Lung (tissue), 12 donors: Measurements from ENCODE around the gene IQCB1. TPM values are rescaled to one million over a fixed set of nuclear protein-coding genes. Genes with fewer than 3 reads are reported as not detected.

Source experiments
- ATAC-seq: fragments of 200-7000 bp; cut with Tn5 transposase; one replicate; pipeline ENCODE4 v1.9.1; 2020; ENCODE audit warnings: moderate number of reproducible peaks; ENCODE audit not compliant: insufficient read depth, low FRiP score
- DNase-seq, 3 donors: peaks; one replicate each; pipeline ENCODE4 v3.0.0-alpha.2; 2013 to 2017
- H3K27ac ChIP-seq, 2 donors: one replicate each; pipeline ENCODE4 v1.5.1; 2013; ENCODE audit warnings: mild to moderate bottlenecking in 2 of 2, moderate library complexity in 2 of 2, control low read depth in 1 of 2, inconsistent platforms in 1 of 2, low read depth in 1 of 2, low read length in 1 of 2
- H3K27me3 ChIP-seq, 3 donors: one replicate each; pipeline ENCODE4 v1.5.1; 2013; ENCODE audit warnings: low read length in 2 of 3; ENCODE audit not compliant: control insufficient read depth in 3 of 3, insufficient read depth in 3 of 3
- H3K36me3 ChIP-seq, 4 donors: one replicate each; pipeline ENCODE4 v1.5.1; 2013; ENCODE audit warnings: low read length in 4 of 4, mild to moderate bottlenecking in 1 of 4, moderate library complexity in 1 of 4; ENCODE audit not compliant: control insufficient read depth in 4 of 4, insufficient read depth in 4 of 4
- H3K4me1 ChIP-seq, 5 donors: one replicate each; pipeline ENCODE4 v1.5.1; 2013; ENCODE audit warnings: low read length in 5 of 5, mild to moderate bottlenecking in 2 of 5, moderate library complexity in 1 of 5; ENCODE audit not compliant: control insufficient read depth in 5 of 5, insufficient read depth in 5 of 5
- H3K4me3 ChIP-seq: one replicate; pipeline ENCODE4 v1.5.1; 2013; ENCODE audit warnings: mild to moderate bottlenecking, control low read depth, moderate library complexity
- H3K9ac ChIP-seq, 2 donors: one replicate each; pipeline ENCODE4 v1.5.1; 2013; ENCODE audit warnings: low read length in 2 of 2, control low read depth in 1 of 2; ENCODE audit not compliant: insufficient read depth in 1 of 2
- H3K9me3 ChIP-seq, 4 donors: one replicate each; pipeline ENCODE4 v1.5.1; 2013; ENCODE audit warnings: low read length in 3 of 4, mild to moderate bottlenecking in 1 of 4, moderate library complexity in 1 of 4; ENCODE audit not compliant: control insufficient read depth in 4 of 4, insufficient read depth in 3 of 4
- CTCF ChIP-seq: IDR thresholded peaks from 2 replicates; pipeline ENCODE4 v1.5.1; 2012; ENCODE audit warnings: mild to moderate bottlenecking; ENCODE audit errors: control extremely low read depth, extremely low read depth
- WGBS, 2 donors: extraction: QIAGEN DNeasy Blood & Tissue Kit; methylation state at CpG; one replicate each; pipeline ENCODE4 v1.1.7; 2013; 5-methylcytosine and 5-hydroxymethylcytosine counted together
- polyA plus RNA-seq, 2 donors: library from polyadenylated mRNA; stranded (reverse); fragments of 200-250 nt; gene quantifications; one replicate each; pipeline ENCODE4 v1.2.1, GENCODE V29; 2013
- total RNA-seq, 2 donors: library from RNA; depleted of rRNA in 1 of 2; stranded (reverse); fragments of >200 nt in 1 of 2; gene quantifications; one replicate each; pipeline ENCODE4 v1.2.1, GENCODE V29; 2014 to 2021
- donor health status: control.
- donor health status: control.
- donor health status: Bipolar disorder and iron deficiency.
- donor health status: healthy.
- donor health status: DM: yes; HTN: yes; CAD: no.

The IQCB1 gene
- total and polyA plus RNA-seq, 4 donors, result 11.7 to 30.7 (median 15.1) TPM

- H3K9me3 ChIP-seq, result peaks cover 0 to 3% (median 0%) of the 10 kb centered on the region in 4 donors
- no peak overlapping the region for H3K9ac ChIP-seq
- WGBS, 2 donors, result 96 to 100% methylated on average over 1 of the region's 1 CpG
- H3K27ac ChIP-seq, result no peak overlapping the region
- no peaks in the 10 kb centered on the region for H3K4me1 ChIP-seq
- H3K4me3 ChIP-seq, result no peak overlapping the region
- no peak for DNase-seq
- TF ChIP-seq CTCF, result no peak
- ATAC-seq, result no peak
- H3K27me3 ChIP-seq, result no peaks in the 10 kb centered on the region
- peaks cover 9 to 53% (median 34%) of the 10 kb centered on the region in 4 donors for H3K36me3 ChIP-seq
Observed at GRCh38 chr3:121822973-121823372, 11.9 kb downstream of the IQCB1 start.

GRCh38 chr3:121821421-121822199, 13.2 kb downstream of the IQCB1 start:
- ATAC-seq, result no peak
- H3K36me3 ChIP-seq, result peaks cover 12 to 60% (median 34%) of the 10 kb centered on the region in 4 donors

GRCh38 chr3:121819236-121819635, 15.6 kb downstream of the IQCB1 start:
- no peak for TF ChIP-seq CTCF
- H3K9ac ChIP-seq, result no peak overlapping the region
- peaks cover 12 to 45% (median 23%) of the 10 kb centered on the region in 4 donors for H3K36me3 ChIP-seq
- H3K4me1 ChIP-seq, result no peaks in the 10 kb centered on the region
- H3K4me3 ChIP-seq, result no peak overlapping the region
- DNase-seq (no peak), ATAC-seq (no peak)
- no peak overlapping the region for H3K27ac ChIP-seq
- H3K27me3 ChIP-seq, result no peaks in the 10 kb centered on the region
- whole genome bisulfite sequencing, 2 donors, result 83 to 91% methylated on average over 3 of the region's 3 CpGs
- H3K9me3 ChIP-seq, result peaks cover 0 to 3% (median 0%) of the 10 kb centered on the region in 4 donors

More at GRCh38 chr3:121821421-121822199, 13.2 kb downstream of the IQCB1 start:
- 94 to 97% methylated on average over 2 of the region's 2 CpGs for WGBS, 2 donors
- no peaks in the 10 kb centered on the region for H3K4me1 ChIP-seq
- no peak for DNase-seq
- no peak for TF ChIP-seq CTCF
- H3K9ac ChIP-seq, result no peak overlapping the region
- peaks cover 0 to 3% (median 0%) of the 10 kb centered on the region in 4 donors for H3K9me3 ChIP-seq
- no peaks in the 10 kb centered on the region for H3K27me3 ChIP-seq
- no peak overlapping the region for H3K4me3 ChIP-seq
- H3K27ac ChIP-seq, result no peak overlapping the region
